Subcutaneous adipose tissue (tissue), 4 donors: ENCODE measurements around the gene MYCL. TPM values are rescaled to one million over a fixed set of nuclear protein-coding genes. Genes with fewer than 3 reads are reported as not detected.

Experiments
- total RNA-seq, 4 donors: library from RNA; depleted of rRNA; stranded (reverse); fragments of >200 nt; gene quantifications; one replicate each; pipeline ENCODE4 v1.1.0, GENCODE V29; 2016
- TF ChIP-seq, protein P1 (sequence below): fragments of 450-650 bp; IDR thresholded peaks from one replicate; pipeline ENCODE4 v1.5.1; 2016; ENCODE audit warnings: low read depth, mild to moderate bottlenecking, control low read depth, antibody characterized with exemption, moderate library complexity

Gene MYCL
- total RNA-seq, 4 donors from 2014 or later, result 0.22 to 0.57 (median 0.34) TPM; not detected in 1

GRCh38 chr1:39877980-39878956, 23.4 kb downstream of the MYCL start:
- TF ChIP-seq, protein P1, sequence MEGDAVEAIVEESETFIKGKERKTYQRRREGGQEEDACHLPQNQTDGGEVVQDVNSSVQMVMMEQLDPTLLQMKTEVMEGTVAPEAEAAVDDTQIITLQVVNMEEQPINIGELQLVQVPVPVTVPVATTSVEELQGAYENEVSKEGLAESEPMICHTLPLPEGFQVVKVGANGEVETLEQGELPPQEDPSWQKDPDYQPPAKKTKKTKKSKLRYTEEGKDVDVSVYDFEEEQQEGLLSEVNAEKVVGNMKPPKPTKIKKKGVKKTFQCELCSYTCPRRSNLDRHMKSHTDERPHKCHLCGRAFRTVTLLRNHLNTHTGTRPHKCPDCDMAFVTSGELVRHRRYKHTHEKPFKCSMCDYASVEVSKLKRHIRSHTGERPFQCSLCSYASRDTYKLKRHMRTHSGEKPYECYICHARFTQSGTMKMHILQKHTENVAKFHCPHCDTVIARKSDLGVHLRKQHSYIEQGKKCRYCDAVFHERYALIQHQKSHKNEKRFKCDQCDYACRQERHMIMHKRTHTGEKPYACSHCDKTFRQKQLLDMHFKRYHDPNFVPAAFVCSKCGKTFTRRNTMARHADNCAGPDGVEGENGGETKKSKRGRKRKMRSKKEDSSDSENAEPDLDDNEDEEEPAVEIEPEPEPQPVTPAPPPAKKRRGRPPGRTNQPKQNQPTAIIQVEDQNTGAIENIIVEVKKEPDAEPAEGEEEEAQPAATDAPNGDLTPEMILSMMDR, result no peak

DNA sequence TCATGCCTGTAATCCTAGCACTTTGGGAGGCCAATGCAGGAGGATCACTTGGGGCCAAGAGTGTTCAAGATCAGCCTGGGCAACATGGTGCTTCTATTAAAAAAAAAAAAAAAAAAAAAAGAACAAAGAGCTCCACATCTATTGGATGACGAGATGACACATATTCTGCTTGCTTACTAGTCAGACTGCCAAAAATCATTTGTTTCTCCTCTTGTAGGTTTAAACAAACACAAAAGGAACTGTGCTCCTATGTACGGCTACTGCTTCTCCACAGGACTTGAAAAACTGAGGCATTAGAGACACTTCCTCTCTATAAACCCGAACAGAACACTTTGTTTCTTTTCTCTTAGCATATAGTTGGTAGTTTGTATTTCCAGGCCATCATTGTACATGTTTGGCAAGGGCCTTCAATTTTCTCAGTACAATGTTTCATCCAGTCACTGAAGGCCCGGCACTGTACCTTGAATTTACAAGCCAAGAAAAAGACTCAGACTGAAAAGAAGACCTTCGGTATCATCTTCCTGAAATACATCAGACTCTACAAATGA, 24.4 kb downstream of the MYCL start:
- TF ChIP-seq, protein P1, result no peak

DNA sequence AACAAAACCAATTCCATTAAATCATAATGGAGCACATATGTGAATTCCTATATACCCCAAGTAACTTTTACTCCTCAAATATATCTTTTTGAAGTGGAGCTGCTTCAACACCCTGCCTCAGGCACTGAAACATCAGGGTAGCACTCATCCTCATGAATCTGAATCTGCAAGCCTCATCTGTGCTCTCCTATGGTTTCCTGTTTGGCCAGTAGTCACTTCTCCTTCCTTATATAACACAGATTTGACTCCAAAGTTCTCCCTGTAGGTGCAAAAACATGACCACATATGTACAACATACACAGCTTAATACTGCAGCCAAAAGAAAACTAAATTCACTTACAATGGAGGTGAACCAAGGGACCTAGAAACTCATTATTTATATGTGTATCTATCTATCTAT, 25.6 kb downstream of the MYCL start:
- TF ChIP-seq, protein P1, result no peak

DNA sequence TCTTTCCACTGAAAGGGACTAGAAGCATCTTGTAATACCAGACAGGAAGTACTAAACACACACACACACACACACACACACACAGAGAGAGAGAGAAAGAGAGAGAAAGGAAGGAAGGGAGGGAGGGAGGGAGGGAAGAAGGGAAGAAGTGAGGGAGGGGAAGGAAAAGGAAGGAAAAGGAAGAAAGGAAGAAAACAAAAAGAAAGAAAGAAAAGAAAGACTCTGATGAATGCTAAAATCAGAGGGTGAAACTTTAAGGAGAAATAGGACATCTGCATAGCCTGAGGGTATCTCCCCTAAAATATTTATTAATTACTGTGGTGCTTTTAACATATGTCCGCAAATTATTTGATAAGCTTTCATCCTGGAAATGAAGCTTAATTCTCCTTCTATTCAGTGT, 29.0 kb downstream of the MYCL start:
- TF ChIP-seq, protein P1, result no peak

DNA sequence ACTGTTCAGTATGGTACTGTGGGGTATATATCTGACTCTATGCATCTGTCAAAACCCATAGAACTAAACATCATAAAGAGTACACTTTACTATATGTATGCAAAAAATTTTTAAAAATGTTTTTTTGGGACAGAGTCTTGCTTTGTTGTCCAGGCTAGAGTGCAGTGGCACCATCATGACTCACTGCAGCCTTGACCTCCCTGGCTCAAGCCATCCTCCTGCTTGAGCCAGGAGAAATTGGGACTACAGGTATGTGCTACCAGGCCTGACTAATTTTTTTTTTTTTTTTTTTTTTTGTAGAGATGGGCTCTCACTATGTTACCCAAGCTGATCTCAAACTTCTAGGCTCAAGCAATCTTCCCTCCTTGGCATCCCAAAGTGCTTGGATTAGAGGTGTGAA, 29.9 kb downstream of the MYCL start:
- TF ChIP-seq, protein P1, result no peak

DNA sequence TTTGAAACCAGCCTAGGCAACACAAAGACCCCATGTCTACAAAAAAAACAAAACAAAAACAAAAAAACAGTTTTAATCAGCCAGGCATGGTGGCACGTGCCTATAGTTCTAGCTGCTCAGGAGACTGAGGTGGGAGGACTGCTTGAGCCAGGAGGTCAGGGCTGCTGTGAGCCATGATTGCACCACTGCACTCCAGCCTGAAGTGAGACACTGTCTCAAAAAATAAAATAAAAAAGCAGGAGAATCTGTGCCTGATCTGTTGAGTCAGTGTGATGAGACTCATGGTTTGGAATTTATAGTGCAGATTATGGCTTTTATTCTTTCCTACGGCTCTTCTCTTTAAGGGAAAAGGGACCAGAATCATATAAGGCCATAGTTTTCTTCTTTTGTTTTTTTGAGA, 35.0 kb downstream of the MYCL start:
- TF ChIP-seq, protein P1, result no peak

DNA sequence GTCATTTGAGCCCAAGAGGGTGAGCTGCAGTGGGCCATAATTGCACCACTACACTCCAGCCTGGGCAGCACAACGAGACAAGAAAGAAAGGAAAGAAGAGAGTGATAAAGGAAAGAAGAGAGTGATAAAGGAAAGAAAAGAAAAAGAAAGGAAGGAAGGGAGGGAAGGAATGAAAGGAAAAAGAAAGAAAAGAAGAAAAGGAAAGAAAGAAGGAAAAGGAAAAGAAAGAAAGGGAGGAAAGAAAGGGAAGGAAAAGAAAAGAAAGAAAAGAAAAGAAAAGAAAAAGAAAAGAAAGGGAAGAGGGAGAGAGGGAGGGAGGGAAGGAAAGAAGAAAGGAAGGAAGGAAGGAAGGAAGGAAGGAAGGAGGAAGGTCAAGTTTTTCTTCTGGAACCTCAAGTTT, 36.0 kb downstream of the MYCL start:
- TF ChIP-seq, protein P1, result no peak
